ENCODE measurements around the gene PHYHD1.

DNA sequence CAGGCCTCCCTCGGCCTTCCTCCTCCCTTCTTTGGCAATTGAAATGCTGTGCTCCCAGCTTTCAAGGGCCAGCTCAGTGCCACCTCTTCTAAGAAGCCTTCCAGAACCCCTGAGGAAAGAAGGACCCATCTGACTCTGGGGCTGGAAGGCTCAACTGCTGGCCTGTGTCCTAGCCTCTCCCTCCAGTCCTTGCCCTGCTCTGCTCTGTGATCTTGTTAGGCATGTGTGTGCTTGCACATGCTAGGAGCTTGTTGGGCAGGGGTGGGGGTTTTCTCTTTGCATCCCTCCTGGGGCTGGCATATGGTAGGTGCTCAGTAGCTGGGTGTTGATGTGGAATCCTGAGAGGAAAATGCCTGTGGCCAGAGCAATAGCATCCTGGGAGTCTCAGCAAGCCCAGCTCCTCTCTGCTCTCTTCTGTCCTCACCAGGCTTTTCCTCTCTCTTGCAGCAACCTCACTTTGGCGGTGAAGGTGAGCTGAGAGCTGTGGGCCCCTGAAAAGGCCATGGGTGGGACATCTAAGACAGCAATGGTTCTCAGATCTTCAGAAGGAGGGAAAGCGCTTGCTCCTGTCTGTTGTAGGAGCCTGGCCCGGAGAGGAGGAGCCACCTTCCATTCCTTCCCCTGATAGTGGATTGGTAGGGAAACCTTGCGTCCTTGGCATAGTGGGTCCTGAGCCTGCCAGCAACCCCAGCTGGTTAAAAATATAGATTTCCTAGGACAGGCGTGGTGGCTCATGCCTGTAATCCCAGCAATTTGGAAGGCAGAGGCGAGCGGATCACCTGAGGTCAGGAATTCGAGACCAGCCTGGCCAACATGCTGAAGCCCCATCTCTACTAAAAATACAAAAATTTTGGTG lies 16.8 kb downstream of the PHYHD1 start:
- TF ChIP-seq POLR2A (IDR thresholded peaks at IDR 0.05) (no peak), CTCF (IDR thresholded peaks at IDR 0.05) (no peak)

Measured in thyroid gland (tissue), 4 donors.